GM12878 (cell line): ENCODE measurements around the gene SLITRK1. TPM values are rescaled to one million over a fixed set of nuclear protein-coding genes. Genes with fewer than 3 reads are reported as not detected.

Source experiments
- ATAC-seq: fragments of 200-7000 bp; cut with Tn5 transposase; 3 replicates; pipeline ENCODE4 v1.9.1; 2020; ENCODE audit warnings: mild to moderate bottlenecking, moderate library complexity
- BruUV-seq: library from RNA; stranded (reverse); fragments of 400-500 nt; replicated peaks from 2 replicates; lab custom pipeline; 2021; lab: Mats Ljungman, UMichigan
- CTCF ChIA-PET: fragments of 300-600 bp; sonication (Branson Sonifier 250); formaldehyde crosslinking; extraction: SDS; loops from one replicate; lab custom pipeline; 2021; ENCODE audit warnings: inconsistent platforms; lab: Yijun Ruan, JAX
- POLR2A ChIA-PET: fragments of 350-600 bp; formaldehyde crosslinking; extraction: SDS; loops from one replicate; lab custom pipeline; 2021; ENCODE audit warnings: inconsistent platforms; lab: Charles Lee
- RAD21 ChIA-PET: fragments of 300-600 bp; sonication (Branson Sonifier 250); formaldehyde crosslinking; loops from one replicate; lab custom pipeline; 2023; ENCODE audit warnings: antibody characterized with exemption; ENCODE audit not compliant: unreplicated experiment; lab: Charles Lee
- SMC1A ChIA-PET: fragments of 300-600 bp; sonication (Branson Sonifier 250); formaldehyde crosslinking; loops from one replicate; lab custom pipeline; 2023; ENCODE audit not compliant: unreplicated experiment, uncharacterized antibody; lab: Charles Lee
- DNase-seq: peaks from one replicate; pipeline ENCODE4 v3.0.0-alpha.2; 2011; ENCODE audit warnings: low read depth, low spot score
- FAIRE-seq: peaks from 3 replicates; lab custom pipeline; 2011; peaks lifted over from hg19 to GRCh38; lab: Jason Lieb, UNC
- H2AFZ ChIP-seq: 2 replicates; pipeline ENCODE4 v1.6.0; 2011; ENCODE audit warnings: low read depth, low read length, control low read depth; ENCODE audit not compliant: control insufficient read depth
- H3K27ac ChIP-seq: 2 replicates; pipeline ENCODE4 v1.5.1; 2011; ENCODE audit warnings: control low read depth; ENCODE audit not compliant: control insufficient read depth, insufficient read depth
- H3K27me3 ChIP-seq, 2 experiments: replicated peaks in 1 of 2; 2 replicates each; pipeline versions ENCODE4 v1.6.0 to v1.6.1; 2011; ENCODE audit warnings: low read length in 1 of 2; ENCODE audit not compliant: control insufficient read depth in 2 of 2, insufficient read depth in 2 of 2
- H3K36me3 ChIP-seq, 2 experiments: 2 replicates each; pipeline ENCODE4 v1.5.1; 2011; ENCODE audit warnings: low read length in 1 of 2; ENCODE audit not compliant: control insufficient read depth in 2 of 2, insufficient read depth in 2 of 2
- H3K4me1 ChIP-seq: 2 replicates; pipeline ENCODE4 v1.6.1; 2011; ENCODE audit warnings: mild to moderate bottlenecking, low read length, moderate library complexity, mixed read lengths; ENCODE audit not compliant: control insufficient read depth, insufficient read depth
- H3K4me2 ChIP-seq: 2 replicates; pipeline ENCODE4 v1.6.0; 2011; ENCODE audit warnings: control low read depth; ENCODE audit not compliant: control insufficient read depth, insufficient read depth
- H3K4me3 ChIP-seq: fragments of 200-600 bp; sonication (generic); 2 replicates; pipeline ENCODE4 v1.5.1; 2016
- H3K79me2 ChIP-seq: 2 replicates; pipeline ENCODE4 v1.6.0; 2011; ENCODE audit warnings: low read length; ENCODE audit not compliant: control insufficient read depth, insufficient read depth
- H3K9ac ChIP-seq: 2 replicates; pipeline ENCODE4 v1.8.0; 2011; ENCODE audit warnings: low read length, control low read depth, mixed read lengths; ENCODE audit not compliant: control insufficient read depth, insufficient read depth
- H3K9me3 ChIP-seq: replicated peaks from 3 replicates; pipeline ENCODE4 v1.5.1; 2011; ENCODE audit warnings: mild to moderate bottlenecking, low read length; ENCODE audit not compliant: control insufficient read depth, insufficient read depth
- H4K20me1 ChIP-seq: 2 replicates; pipeline ENCODE4 v1.6.0; 2011; ENCODE audit not compliant: control insufficient read depth, insufficient read depth
- CREB1 ChIP-seq: IDR thresholded peaks from 2 replicates; pipeline ENCODE4 v1.6.1; 2012; ENCODE audit warnings: low read depth, mild to moderate bottlenecking, inconsistent platforms
- EZH2 ChIP-seq: IDR thresholded peaks from 2 replicates; pipeline ENCODE4 v1.6.1; 2012; ENCODE audit warnings: low read depth, mild to moderate bottlenecking, control low read depth, inconsistent platforms, low read length, borderline replicate concordance; ENCODE audit not compliant: control insufficient read depth
- GATAD2B ChIP-seq: fragments of 450-650 bp; conservative IDR thresholded peaks from 2 replicates; pipeline ENCODE4 v1.6.1; 2017; ENCODE audit warnings: low read depth, mild to moderate bottlenecking, moderate library complexity
- HCFC1 ChIP-seq: fragments of 150-350 bp; IDR thresholded peaks from 2 replicates; pipeline ENCODE4 v1.6.1; 2014; ENCODE audit warnings: low read length
- NR2C1 ChIP-seq: fragments of 450-650 bp; IDR thresholded peaks from 2 replicates; pipeline ENCODE4 v1.6.1; 2017; ENCODE audit warnings: antibody characterized with exemption, mild to moderate bottlenecking, moderate library complexity
- NRF1 ChIP-seq: conservative IDR thresholded peaks from 2 replicates; pipeline ENCODE4 v1.6.1; 2011; ENCODE audit warnings: mild to moderate bottlenecking, low read depth, low read length, improper control_type of control experiment
- POU2F2 ChIP-seq: IDR thresholded peaks from 3 replicates; pipeline ENCODE4 v1.6.1; 2011; ENCODE audit warnings: low read depth, mild to moderate bottlenecking, low read length, borderline replicate concordance
- TBL1XR1 ChIP-seq: IDR thresholded peaks from 2 replicates; pipeline ENCODE4 v1.6.1; 2012; ENCODE audit warnings: low read depth, low read length, improper control_type of control experiment
- ZBTB33 ChIP-seq: fragments of 450-650 bp; IDR thresholded peaks from 2 replicates; pipeline ENCODE4 v1.6.1; 2017; ENCODE audit warnings: mild to moderate bottlenecking
- ZNF622 ChIP-seq: fragments of 450-650 bp; IDR thresholded peaks from 2 replicates; pipeline ENCODE4 v1.6.1; 2017; ENCODE audit warnings: mild to moderate bottlenecking, inconsistent platforms
- WGBS: methylation state at CpG from one replicate; pipeline ENCODE4 v1.1.6; 2016; ENCODE audit warnings: low lambda C conversion rate; ENCODE audit not compliant: insufficient replicate concordance, insufficient coverage; ENCODE audit errors: missing lambda C conversion rate; 5-methylcytosine and 5-hydroxymethylcytosine counted together
- in situ Hi-C: fragments of 300-500 bp; cut with MboI; formaldehyde crosslinking; loops from 9 replicates; pipeline ENCODE4 v1.14.3; 2018; ENCODE audit warnings: mixed read lengths
- intact Hi-C: fragments of 100-400 bp; cut with micrococcal nuclease; formaldehyde crosslinking; loops from one replicate; pipeline ENCODE4 v1.14.2; 2022; ENCODE audit not compliant: unreplicated experiment
- polyA plus RNA-seq, 11 experiments: library from polyadenylated mRNA; depleted of rRNA in 4 of 11; unstranded in 6 of 11; stranded (reverse) in 5 of 11; fragments of >200 nt; fragmentation: Nextera tagmentation in 4 of 11; fragmentation: Illumina TruSeq in 1 of 11; extraction: Ambion mirVana in 4 of 11; extraction: Trizol in 1 of 11; gene quantifications; 1 replicate in 1 of 11; 2 replicates in 10 of 11; pipeline versions ENCODE4 v1.2.1 to v1.2.3, GENCODE V29; 2011 to 2016; ENCODE audit warnings: inconsistent platforms in 2 of 11, missing spikeins in 2 of 11, low read depth in 1 of 11
- total RNA-seq, 4 experiments: library from RNA; depleted of rRNA in 3 of 4; stranded (reverse); fragments of >200 nt in 3 of 4; fragmentation: Illumina TruSeq in 1 of 4; extraction: Trizol in 1 of 4; gene quantifications; 2 replicates each; pipeline versions ENCODE4 v1.2.1 to v1.2.3, GENCODE V29; 2013 to 2021

SLITRK1 gene
- total and polyA plus RNA-seq, 10 of the 15 experiments (the other 5 are each of a cell fraction or from before 2014, with no cell fraction given) = 0.03 to 0.78 (median 0.26) TPM

GRCh38 chr13:83877651-83878355 is 4.5 kb downstream of the SLITRK1 start:
- no TSS peak for BruUV-seq
- WGBS = 29% methylated on average over 9 of the region's 12 CpGs
- DNase-seq = no peak
- intact Hi-C loops = loop anchor here (5.0 kb wide), 1 partner anchor 109 kb away; no protein-coding TSS in a partner anchor
- ChIA-PET POLR2A (no interaction called here), SMC1A (no interaction called here), CTCF (no interaction called here), RAD21 (no interaction called here)
- Histone ChIP-seq H3K4me2 (no peak overlapping the region), H3K27ac (no peak overlapping the region), H3K4me3 (no peak overlapping the region), H4K20me1 (no peaks in the 10 kb centered on the region), H3K79me2 (no peaks in the 10 kb centered on the region), H3K27me3 (no peaks in the 10 kb centered on the region), H3K9me3 (peaks cover 2% of the 10 kb centered on the region; the same call in 1 of the 3 replicates), H3K9ac (no peak overlapping the region), H2AFZ (no peak overlapping the region), H3K4me1 (no peaks in the 10 kb centered on the region), H3K36me3 (no peaks in the 10 kb centered on the region)
- no peak for ATAC-seq
- TF ChIP-seq EZH2 = no peak
- TF ChIP-seq HCFC1 = no peak
- no peak for TF ChIP-seq ZBTB33
- TF ChIP-seq NRF1 = no peak
- no peak for TF ChIP-seq ZNF622
- no peak for TF ChIP-seq CREB1
- no peak for TF ChIP-seq TBL1XR1
- TF ChIP-seq NR2C1 = no peak
- no peak for TF ChIP-seq GATAD2B
- no peak for TF ChIP-seq POU2F2
- in situ Hi-C loops = no loop called here
- no peak for FAIRE-seq
